OCI-LY3 (cell line): Measurements from ENCODE around the gene PSMA3.

ENCODE experiments used
- H2AFZ ChIP-seq: fragments of 200-600, 300-600 bp; shearing (Covaris generic); 2 replicates; pipeline ENCODE4 v1.6.0; 2014; ENCODE audit warnings: antibody characterized with exemption, low read depth, low read length
- H3K27ac ChIP-seq: fragments of 200-600, 300-600 bp; sonication (generic); 2 replicates; pipeline ENCODE4 v1.5.1; 2014; ENCODE audit warnings: mild to moderate bottlenecking, low read length, moderate library complexity, mixed read lengths
- H3K27me3 ChIP-seq: fragments of 200-600, 300-600 bp; sonication (generic); 2 replicates; pipeline ENCODE4 v1.6.1; 2014; ENCODE audit warnings: low read depth, low read length, mixed read lengths
- H3K36me3 ChIP-seq: fragments of 200-600, 300-600 bp; sonication (generic); replicated peaks from 2 replicates; pipeline ENCODE3; 2014; ENCODE audit warnings: low read depth, low read length, mixed read lengths
- H3K4me1 ChIP-seq: fragments of 300-600, 200-600 bp; sonication (generic); 2 replicates; pipeline ENCODE4 v1.6.1; 2014; ENCODE audit warnings: low read length, mixed read lengths
- H3K4me2 ChIP-seq: fragments of 200-600, 300-600 bp; sonication (generic); 2 replicates; pipeline ENCODE4 v1.6.1; 2014; ENCODE audit warnings: low read length, mixed read lengths
- H3K4me3 ChIP-seq: fragments of 300-600, 200-600 bp; sonication (generic); 2 replicates; pipeline ENCODE4 v1.5.1; 2014; ENCODE audit warnings: antibody characterized with exemption, mild to moderate bottlenecking, low read length, moderate library complexity
- H3K79me2 ChIP-seq: fragments of 300-600, 200-600 bp; shearing (Covaris generic); 2 replicates; pipeline ENCODE4 v1.6.1; 2014; ENCODE audit warnings: mild to moderate bottlenecking, low read length, mixed read lengths
- H3K9ac ChIP-seq: fragments of 300-600, 200-600 bp; shearing (Covaris generic); 2 replicates; pipeline ENCODE4 v1.6.0; 2014; ENCODE audit warnings: mild to moderate bottlenecking, low read length, moderate library complexity
- H3K9me3 ChIP-seq: fragments of 200-600, 300-600 bp; shearing (Covaris generic); 2 replicates; pipeline ENCODE4 v1.6.1; 2014; ENCODE audit warnings: low read length, mixed read lengths; ENCODE audit not compliant: insufficient read depth
- H4K20me1 ChIP-seq: fragments of 200-600, 300-600 bp; sonication (generic); 2 replicates; pipeline ENCODE4 v1.6.1; 2016; ENCODE audit warnings: low read length, mixed read lengths; ENCODE audit not compliant: insufficient read depth
- CTCF ChIP-seq: fragments of 200-600, 300-600 bp; sonication (generic); IDR thresholded peaks from 2 replicates; pipeline ENCODE4 v1.5.1; 2014; ENCODE audit warnings: antibody characterized with exemption, low read length, low read depth
- EZH2phosphoT487 ChIP-seq: fragments of 200-600 bp; shearing (Covaris generic); IDR thresholded peaks from 2 replicates; pipeline ENCODE4 v1.6.1; 2018; ENCODE audit warnings: antibody characterized with exemption, mixed run types, low read depth

The PSMA3 gene

GRCh38 chr14:58244556-58245387 lies at the start of gene PSMA3:
Gene PSMA3, plus strand, starts transcription at chr14:58244843. Its CDS starts 78 bp downstream, at chr14:58244921.
- peak within 1 kb of the TSS; percentile 98 for H3K4me2 ChIP-seq
- H3K36me3 ChIP-seq = peaks cover 20% of the 10 kb centered on the region
- H4K20me1 ChIP-seq = peaks cover 34% of the 10 kb centered on the region
- H3K79me2 ChIP-seq = peaks cover 52% of the 10 kb centered on the region
- peak within 1 kb of the TSS; percentile 91 for H3K27ac ChIP-seq
- H2AFZ ChIP-seq = peak within 1 kb of the TSS; percentile 59
- no peak for TF ChIP-seq EZH2phosphoT487
- no peak for TF ChIP-seq CTCF
- peaks cover 28% of the 10 kb centered on the region for H3K4me1 ChIP-seq
- no peaks in the 10 kb centered on the region for H3K27me3 ChIP-seq
- H3K9ac ChIP-seq = peak within 1 kb of the TSS; percentile 94
- peak within 1 kb of the TSS; percentile 91 for H3K4me3 ChIP-seq
- no peaks in the 10 kb centered on the region for H3K9me3 ChIP-seq

GRCh38 chr14:58196198-58196597 lies 48.4 kb upstream of the PSMA3 start:
- H3K36me3 ChIP-seq = no peaks in the 10 kb centered on the region
- no peaks in the 10 kb centered on the region for H4K20me1 ChIP-seq
- H3K9ac ChIP-seq = no peak overlapping the region
- H2AFZ ChIP-seq = no peak overlapping the region
- H3K27ac ChIP-seq = no peak overlapping the region
- no peaks in the 10 kb centered on the region for H3K27me3 ChIP-seq
- TF ChIP-seq CTCF (no peak), EZH2phosphoT487 (no peak)
- H3K9me3 ChIP-seq = no peaks in the 10 kb centered on the region
- H3K4me2 ChIP-seq = no peak overlapping the region
- peaks cover under 1% of the 10 kb centered on the region for H3K4me1 ChIP-seq
- H3K4me3 ChIP-seq = no peak overlapping the region
- peaks cover 12% of the 10 kb centered on the region for H3K79me2 ChIP-seq

- H3K27ac ChIP-seq = no peak overlapping the region
- H3K36me3 ChIP-seq = no peaks in the 10 kb centered on the region
- H3K79me2 ChIP-seq = peaks cover 24% of the 10 kb centered on the region
- no peaks in the 10 kb centered on the region for H3K9me3 ChIP-seq
- H3K27me3 ChIP-seq = no peaks in the 10 kb centered on the region
- H2AFZ ChIP-seq = no peak overlapping the region
- H3K4me3 ChIP-seq = no peak overlapping the region
- no peak overlapping the region for H3K4me2 ChIP-seq
- no peak overlapping the region for H3K9ac ChIP-seq
- TF ChIP-seq CTCF (no peak), EZH2phosphoT487 (no peak)
- peaks cover 4% of the 10 kb centered on the region for H3K4me1 ChIP-seq
- H4K20me1 ChIP-seq = no peaks in the 10 kb centered on the region
Observed at GRCh38 chr14:58198086-58198485, 46.6 kb upstream of the PSMA3 start.

GRCh38 chr14:58199726-58200479 lies 44.7 kb upstream of the PSMA3 start, which contains the start of gene ACTR10:
Gene ACTR10, plus strand, starts transcription at chr14:58200149. Its CDS starts 69 bp downstream, at chr14:58200218.
- no peak for TF ChIP-seq EZH2phosphoT487
- Histone ChIP-seq H3K9ac (peak within 1 kb of the TSS; percentile 87), H3K4me2 (peak within 1 kb of the TSS; percentile 79), H3K9me3 (no peaks in the 10 kb centered on the region), H3K36me3 (no peaks in the 10 kb centered on the region), H3K27ac (peak within 1 kb of the TSS; percentile 61), H2AFZ (peak within 1 kb of the TSS; percentile 79), H3K27me3 (no peaks in the 10 kb centered on the region), H3K4me3 (peak within 1 kb of the TSS; percentile 97), H4K20me1 (no peaks in the 10 kb centered on the region), H3K79me2 (peaks cover 24% of the 10 kb centered on the region), H3K4me1 (peaks cover 4% of the 10 kb centered on the region)
